C1 segment of cervical spinal cord (tissue), 14 donors: ENCODE data around the gene THUMPD2.
A peak's percentile ranks its signal among the peaks of the same experiment; 100 is the strongest.
"Not testable (repeated sequence)": the region's sequence is repeated elsewhere in the genome, so short reads cannot be mapped to it uniquely, and the experiment has no call there.

ENCODE experiments used
- DNase-seq, 14 donors: peaks; one replicate each; lab custom pipeline; 2025; lab: John Stamatoyannopoulos, UW

Gene THUMPD2

DNA sequence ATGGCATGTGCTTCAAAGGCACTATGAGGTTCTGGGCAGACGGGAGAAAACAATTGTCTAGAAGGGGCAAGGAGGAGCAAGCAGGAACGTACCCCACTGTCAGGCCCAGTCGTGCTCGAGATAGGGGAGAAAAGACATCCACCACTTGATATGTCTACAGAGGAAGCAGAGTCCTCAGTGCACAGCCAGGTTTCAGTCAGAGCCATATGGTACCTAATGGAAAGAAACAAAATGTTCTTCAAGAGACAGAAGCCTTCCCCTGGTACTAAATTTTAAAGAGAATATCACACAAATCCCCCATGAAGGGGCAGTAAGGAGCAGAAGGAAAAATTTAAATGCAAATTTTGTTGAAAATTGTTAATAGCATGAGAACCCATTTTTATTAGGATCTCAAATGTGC, 21.9 kb downstream of the THUMPD2 start:
- peak in 1 of 14 donors; percentile 41 for DNase-seq

DNA sequence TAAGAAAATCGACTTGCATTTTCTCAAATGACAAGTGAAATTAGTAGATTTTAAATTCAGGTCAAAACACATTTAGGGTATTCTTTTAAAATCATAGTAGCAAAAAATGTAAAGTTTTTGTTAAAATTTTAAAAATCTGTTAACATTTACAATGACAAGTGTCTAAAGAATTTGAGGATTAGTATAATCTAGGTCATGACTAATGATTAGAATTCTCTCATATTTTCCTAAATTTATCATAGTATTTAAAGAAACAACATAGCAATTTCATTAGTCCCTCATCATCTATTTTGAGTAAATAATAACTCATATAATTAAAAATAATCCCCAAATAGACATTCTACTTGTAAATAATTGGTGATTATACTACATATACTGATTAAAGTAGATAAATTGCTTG, 23.6 kb downstream of the THUMPD2 start:
- no peak for DNase-seq

- peak in 1 of 14 donors; percentile 49 for DNase-seq
Observed at GRCh38 chr2:39743269-39743776, 35.7 kb downstream of the THUMPD2 start.

GRCh38 chr2:39741871-39742270, 37.2 kb downstream of the THUMPD2 start:
- no peak for DNase-seq

DNA sequence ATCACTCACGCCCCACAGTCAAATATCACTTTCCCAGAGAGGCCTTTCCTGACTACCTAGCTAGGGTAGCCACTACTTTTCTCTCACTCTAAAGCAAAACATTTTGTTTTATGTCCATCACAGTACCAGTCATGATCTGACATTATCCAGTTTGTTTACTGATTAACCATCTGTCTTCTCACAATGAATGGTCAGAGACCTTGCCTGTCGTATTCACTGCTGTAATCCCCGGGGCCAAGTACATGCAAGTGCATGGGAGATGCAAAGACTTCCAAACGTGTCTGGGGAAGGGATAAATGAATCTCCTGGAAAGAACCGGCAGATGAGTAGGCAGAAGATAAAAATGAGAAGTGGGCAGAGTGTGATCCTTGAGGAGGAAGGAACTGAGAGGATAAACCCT, 39.7 kb downstream of the THUMPD2 start:
- peak in 1 of 14 donors; percentile 72 for DNase-seq

- no peak for DNase-seq
Observed at GRCh38 chr2:39738936-39739335, 40.1 kb downstream of the THUMPD2 start.

GRCh38 chr2:39737661-39738060, 41.4 kb downstream of the THUMPD2 start:
- no peak for DNase-seq

- DNase-seq, result no peak
Observed at GRCh38 chr2:39736640-39737039, 42.4 kb downstream of the THUMPD2 start.

GRCh38 chr2:39735648-39736047, 43.4 kb downstream of the THUMPD2 start:
- no peak for DNase-seq

- DNase-seq, result no peak
Observed at GRCh38 chr2:39734445-39734844, 44.6 kb downstream of the THUMPD2 start.

DNA sequence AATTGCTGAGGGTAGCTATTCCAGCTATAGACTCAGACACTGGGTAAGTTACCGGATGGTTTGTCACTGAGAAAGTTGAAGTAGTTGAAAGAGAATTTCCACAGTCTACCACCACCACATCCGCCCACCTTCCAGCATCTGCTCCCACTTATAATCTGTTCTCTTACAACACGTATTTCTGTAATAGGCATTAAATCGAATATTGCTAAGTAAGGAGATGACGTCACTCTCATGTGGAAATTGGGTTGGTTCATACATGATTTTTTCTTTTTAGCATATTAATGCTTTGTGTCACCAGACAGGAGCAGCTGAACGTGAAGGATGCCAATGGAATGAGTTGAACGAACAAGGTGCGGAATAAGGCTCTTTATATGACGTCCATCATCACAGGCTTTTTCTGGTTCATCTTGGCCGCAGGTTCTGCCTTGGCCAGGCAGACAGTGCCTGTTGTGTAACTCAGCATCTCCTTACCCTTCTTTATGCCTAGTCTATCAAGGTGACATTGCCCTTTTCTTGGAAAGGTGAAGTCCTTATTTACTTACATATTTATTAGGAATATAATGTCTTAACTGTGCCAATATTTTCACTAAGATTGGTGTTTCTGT, 45.9 kb downstream of the THUMPD2 start:
- DNase-seq, result no peak

DNA sequence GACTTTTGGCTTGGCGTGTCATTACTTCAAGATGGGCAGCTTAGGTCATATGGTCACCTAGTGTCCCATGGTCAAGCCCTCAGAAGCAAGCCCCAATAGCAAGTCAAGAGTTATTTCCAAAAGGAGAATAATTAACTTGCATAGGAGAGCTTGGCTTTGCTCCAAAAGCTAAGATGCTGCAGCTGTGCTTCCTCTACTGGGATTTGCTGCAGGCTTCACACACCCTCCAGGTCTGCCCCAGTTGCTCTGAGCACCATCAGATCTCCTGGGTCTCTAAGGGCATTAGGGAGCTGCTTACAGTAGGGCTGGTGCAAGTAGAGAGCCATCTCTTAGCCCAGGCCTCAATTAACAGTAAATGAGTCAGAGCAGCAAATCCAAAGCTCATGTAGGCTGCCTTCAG, 46.6 kb downstream of the THUMPD2 start:
- no peak for DNase-seq

GRCh38 chr2:39731546-39731945, 47.5 kb downstream of the THUMPD2 start:
- DNase-seq, result no peak

- DNase-seq, result no peak
Observed at GRCh38 chr2:39730685-39731302, 48.3 kb downstream of the THUMPD2 start.

DNA sequence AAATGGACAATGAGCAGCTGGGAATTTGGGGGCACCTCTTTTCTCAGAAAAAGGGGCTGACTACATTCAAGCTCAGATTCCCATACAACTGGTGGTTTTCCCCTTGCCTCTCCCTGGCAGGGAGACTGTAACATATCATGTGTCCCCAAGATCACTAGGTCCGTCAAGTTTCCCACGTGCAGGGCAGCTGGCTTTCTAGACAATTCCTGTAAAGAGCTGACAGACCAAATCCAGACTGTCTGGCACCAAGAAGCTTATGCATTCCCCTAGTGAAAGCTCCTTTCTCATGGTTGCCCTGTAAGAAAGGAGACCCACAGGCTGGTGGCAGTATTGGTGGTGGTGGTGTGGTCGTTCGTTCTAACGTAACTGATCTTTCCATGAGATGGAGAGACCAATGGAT, 48.8 kb downstream of the THUMPD2 start:
- DNase-seq, result no peak

GRCh38 chr2:39728941-39729351, 50.1 kb downstream of the THUMPD2 start:
- DNase-seq, result no peak

DNA sequence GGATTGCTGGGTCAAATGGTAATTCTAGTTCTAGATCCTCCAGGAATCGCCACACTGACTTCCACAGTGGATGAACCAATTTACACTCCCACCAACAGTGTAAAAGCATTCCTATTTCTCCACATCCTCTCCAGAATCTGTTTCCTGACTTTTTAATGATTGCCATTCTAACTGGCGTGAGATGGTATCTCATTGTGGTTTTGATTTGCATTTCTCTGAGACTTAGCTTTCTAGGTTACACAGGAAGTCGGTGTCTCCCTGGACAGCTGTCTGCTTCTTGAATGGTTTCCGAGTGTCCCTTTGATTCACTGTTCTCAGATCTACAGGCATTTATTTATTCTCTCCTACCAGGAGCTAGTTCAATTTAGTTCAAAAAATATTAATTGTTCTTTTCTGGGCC, 51.0 kb downstream of the THUMPD2 start:
- DNase-seq, result not testable (repeated sequence)

DNA sequence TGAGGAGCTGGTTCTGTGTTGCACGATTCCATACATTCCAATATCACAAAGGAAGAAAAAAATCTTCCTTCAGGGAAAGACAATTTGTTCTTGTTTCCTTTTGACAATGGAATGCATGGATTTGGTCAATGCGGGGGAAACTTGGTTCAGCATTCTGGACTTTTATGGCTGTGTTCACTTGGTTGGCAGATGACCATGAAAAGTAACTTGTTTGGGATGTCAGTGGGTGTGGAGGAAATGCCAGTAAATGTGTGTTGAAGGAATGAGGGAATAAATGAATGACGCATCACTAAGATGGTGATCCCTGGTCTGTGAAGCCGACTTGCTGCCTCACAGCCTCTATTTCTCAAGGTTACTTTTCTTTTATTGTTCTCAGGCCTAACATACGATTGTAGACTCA, 53.7 kb downstream of the THUMPD2 start:
- DNase-seq, result no peak

GRCh38 chr2:39724828-39725144, 54.3 kb downstream of the THUMPD2 start:
- no peak for DNase-seq

DNA sequence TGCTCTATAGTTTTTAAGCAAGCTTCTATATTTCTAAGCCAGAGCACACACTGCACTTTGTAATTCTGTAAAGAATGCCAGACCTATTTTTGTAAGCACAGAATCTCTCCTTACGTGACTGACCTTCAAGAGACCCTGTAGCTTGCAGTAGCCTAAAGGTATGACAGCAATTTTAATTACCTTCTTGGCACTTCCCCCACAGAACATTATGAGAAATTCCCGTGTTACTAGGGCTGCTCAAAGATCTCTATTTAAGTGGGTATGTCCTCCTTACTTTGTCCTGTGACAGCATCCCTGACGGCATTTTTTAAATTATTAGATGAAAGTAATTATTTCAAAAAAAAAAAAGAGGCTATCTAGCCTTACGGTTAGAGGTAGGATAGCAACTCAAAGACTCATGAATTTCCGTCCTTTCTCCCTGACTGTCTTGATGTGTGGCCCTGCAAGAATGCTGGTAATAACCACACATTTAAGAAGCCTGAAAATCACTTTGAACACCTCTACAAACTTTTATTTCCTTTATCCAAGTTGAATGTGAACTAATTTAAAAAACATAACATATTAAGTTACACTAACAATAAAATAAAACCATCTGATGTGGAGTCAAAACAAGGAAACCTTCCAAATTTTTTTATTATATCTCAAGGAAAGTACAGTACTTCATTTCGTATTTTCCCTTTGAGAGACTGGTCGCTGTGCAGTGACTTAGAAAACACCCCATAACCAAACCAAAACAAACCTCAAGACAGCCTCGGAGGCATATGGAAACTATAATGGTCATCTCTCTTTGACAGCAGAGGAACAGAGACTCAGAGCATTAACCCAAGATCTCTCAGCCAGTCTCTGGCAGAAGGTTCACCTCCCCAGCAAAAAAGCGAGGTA, 54.9 kb downstream of the THUMPD2 start:
- DNase-seq, result no peak

DNA sequence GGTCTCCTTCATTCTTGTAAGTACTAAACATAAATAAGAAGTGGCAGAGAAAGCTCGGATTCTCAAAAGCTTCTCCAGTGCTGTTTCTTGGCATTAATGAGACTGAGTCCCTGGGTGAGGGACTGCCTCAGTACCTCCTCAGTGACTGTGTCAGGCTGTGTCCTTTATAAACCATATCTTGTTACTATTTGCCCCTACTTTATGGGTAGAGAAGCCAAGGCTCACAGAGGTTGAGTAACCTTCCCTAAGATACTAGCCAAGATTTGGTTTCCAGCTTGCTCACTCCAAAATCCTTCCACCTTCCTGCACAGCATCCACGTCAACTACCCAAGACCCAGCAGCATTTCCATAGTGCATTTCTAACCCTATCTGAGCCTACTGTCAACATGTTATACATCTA, 55.6 kb downstream of the THUMPD2 start:
- DNase-seq, result no peak

DNA sequence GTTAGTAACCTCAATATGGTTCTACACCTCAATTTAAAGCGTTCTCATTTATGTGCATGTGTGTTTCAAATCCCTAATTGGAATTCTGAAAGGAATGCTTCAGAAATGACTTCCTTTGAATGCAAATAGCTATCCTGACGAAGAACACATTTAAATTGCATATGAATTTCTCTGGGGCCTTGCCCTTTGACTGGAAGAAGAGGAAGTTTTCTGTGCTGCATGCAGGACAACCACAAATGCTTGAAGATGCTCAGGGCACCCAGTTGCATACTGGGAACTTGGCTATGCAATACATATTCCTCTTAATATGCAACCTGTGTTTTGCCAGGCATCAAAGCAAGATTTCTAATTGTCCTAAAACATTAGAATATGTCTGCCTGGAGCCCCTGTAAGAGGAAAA, 58.1 kb downstream of the THUMPD2 start:
- DNase-seq, result no peak

- peak in 10 of 14 donors; percentile 10 to 78 (median 62) for DNase-seq
Observed at GRCh38 chr2:39719317-39719716, 59.7 kb downstream of the THUMPD2 start.
